K562 (cell line): ENCODE data around the gene RAVER2. TPM values are rescaled to one million over a fixed set of nuclear protein-coding genes. Genes with fewer than 3 reads are reported as not detected.

Source experiments
- HDAC1 ChIP-seq, 2 experiments: fragments of 450-650 bp; IDR thresholded peaks; 2 replicates each; pipeline ENCODE4 v1.6.1; 2016 to 2017; ENCODE audit warnings: inconsistent platforms in 1 of 2, mild to moderate bottlenecking in 1 of 2, moderate library complexity in 1 of 2
- HDAC8 ChIP-seq: fragments of 450-650 bp; IDR thresholded peaks from 2 replicates; pipeline ENCODE4 v1.6.1; 2016; ENCODE audit warnings: mild to moderate bottlenecking, missing genetic modification characterization, moderate library complexity, missing compliant biosample characterization
- PHF21A ChIP-seq: fragments of 450-650 bp; IDR thresholded peaks from 2 replicates; pipeline ENCODE4 v1.6.1; 2017; ENCODE audit warnings: low read depth, borderline replicate concordance
- SIN3A ChIP-seq, 2 experiments: fragments of 150-350 bp in 1 of 2; IDR thresholded peaks; 2 replicates each; pipeline ENCODE4 v1.6.1; 2011 to 2016; ENCODE audit warnings: borderline replicate concordance in 2 of 2, low read depth in 2 of 2, low read length in 2 of 2, mild to moderate bottlenecking in 2 of 2, moderate library complexity in 2 of 2; ENCODE audit not compliant: control insufficient read depth in 1 of 2
- SUPT5H ChIP-seq: fragments of 450-650 bp; IDR thresholded peaks from 2 replicates; pipeline ENCODE4 v1.6.1; 2016
- ZBTB9 ChIP-seq: fragments of 450-650 bp; formaldehyde crosslinking; IDR thresholded peaks from 2 replicates; pipeline ENCODE4 v1.4.0; 2020; ENCODE audit warnings: mild to moderate bottlenecking, moderate library complexity
- ZEB2 ChIP-seq: fragments of 450-650 bp; IDR thresholded peaks from 2 replicates; pipeline ENCODE4 v1.6.1; 2016
- ZFPM2 ChIP-seq: fragments of 250-450 bp; sonication (Bioruptor Pico); IDR thresholded peaks from 2 replicates; pipeline ENCODE4 v1.5.1; 2022; ENCODE audit warnings: mild to moderate bottlenecking
- ZNF23 ChIP-seq: fragments of 250-450 bp; sonication (Bioruptor Pico); IDR thresholded peaks from 2 replicates; pipeline ENCODE4 v1.4.0; 2020; ENCODE audit warnings: mild to moderate bottlenecking
- ZNF511 ChIP-seq: sonication (generic); formaldehyde crosslinking; IDR thresholded peaks from 2 replicates; pipeline ENCODE4 v1.8.0; 2022; ENCODE audit warnings: mild to moderate bottlenecking, missing genetic modification reagents
- polyA plus RNA-seq, 8 experiments: library from polyadenylated mRNA; depleted of rRNA in 4 of 8; stranded (reverse) in 5 of 8; unstranded in 3 of 8; fragments of >200 nt; fragmentation: Nextera tagmentation in 2 of 8; fragmentation: Illumina TruSeq in 1 of 8; extraction: Ambion mirVana in 2 of 8; extraction: Trizol in 1 of 8; gene quantifications; 2 replicates each; pipeline versions ENCODE4 v1.2.1 to v1.2.3, GENCODE V29; 2011 to 2014; ENCODE audit warnings: inconsistent platforms in 1 of 8, missing spikeins in 1 of 8
- total RNA-seq, 7 experiments: library from RNA; depleted of rRNA in 6 of 7; stranded (reverse); fragments of >200 nt in 6 of 7; fragmentation: Illumina TruSeq in 2 of 7; extraction: Trizol in 2 of 7; gene quantifications; 2 replicates each; pipeline versions ENCODE4 v1.2.1 to v1.2.3, GENCODE V29; 2011 to 2021; ENCODE audit warnings: low replicate concordance in 1 of 7
- TF ChIP-seq, protein P1 (sequence below): fragments of 250-450 bp; sonication (Bioruptor Pico); IDR thresholded peaks from 2 replicates; pipeline ENCODE4 v1.4.0; 2020; ENCODE audit warnings: borderline replicate concordance

RAVER2 gene
- total and polyA plus RNA-seq, 9 of the 15 experiments (the other 6 are each of a cell fraction or from before 2014, with no cell fraction given): 1.8 to 6.1 (median 4.4) TPM

GRCh38 chr1:64842224-64842623 lies 97.3 kb downstream of the RAVER2 start (continued):
- TF ChIP-seq ZBTB9 (CRISPR knock-in tag) (no peak), ZEB2 (no peak), SIN3A (IDR thresholded peaks at IDR 0.05; ENCODE audit: borderline replicate concordance in 2 of 2, control insufficient read depth in 1 of 2, low read depth in 2 of 2, low read length in 2 of 2) (no peak), ZNF23 (CRISPR knock-in tag) (no peak), HDAC8 (no peak), ZFPM2 (CRISPR knock-in tag) (no peak), SUPT5H (no peak), ZNF511 (no peak), HDAC1 (IDR thresholded peaks at IDR 0.05) (no peak), PHF21A (no peak)
- TF ChIP-seq, protein P1, sequence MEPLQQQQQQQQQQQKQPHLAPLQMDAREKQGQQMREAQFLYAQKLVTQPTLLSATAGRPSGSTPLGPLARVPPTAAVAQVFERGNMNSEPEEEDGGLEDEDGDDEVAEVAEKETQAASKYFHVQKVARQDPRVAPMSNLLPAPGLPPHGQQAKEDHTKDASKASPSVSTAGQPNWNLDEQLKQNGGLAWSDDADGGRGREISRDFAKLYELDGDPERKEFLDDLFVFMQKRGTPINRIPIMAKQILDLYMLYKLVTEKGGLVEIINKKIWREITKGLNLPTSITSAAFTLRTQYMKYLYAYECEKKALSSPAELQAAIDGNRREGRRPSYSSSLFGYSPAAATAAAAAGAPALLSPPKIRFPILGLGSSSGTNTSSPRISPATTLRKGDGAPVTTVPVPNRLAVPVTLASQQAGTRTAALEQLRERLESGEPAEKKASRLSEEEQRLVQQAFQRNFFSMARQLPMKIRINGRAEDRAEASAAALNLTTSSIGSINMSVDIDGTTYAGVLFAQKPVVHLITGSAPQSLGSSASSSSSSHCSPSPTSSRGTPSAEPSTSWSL: no peak
